GM06990 (cell line): ENCODE results near the gene MUTYH.

Experiments used
- DNase-seq: peaks from one replicate; pipeline ENCODE4 v3.0.0-alpha.2; 2011; ENCODE audit not compliant: insufficient read length; ENCODE audit errors: extremely low read depth
- H3K27me3 ChIP-seq: replicated peaks from 2 replicates; pipeline ENCODE4 v1.6.0; 2011; ENCODE audit warnings: low read length; ENCODE audit not compliant: control insufficient read depth, insufficient read depth
- H3K36me3 ChIP-seq: 2 replicates; pipeline ENCODE4 v1.5.1; 2011; ENCODE audit warnings: low read length; ENCODE audit not compliant: control insufficient read depth, insufficient read depth
- H3K4me3 ChIP-seq: replicated peaks from 2 replicates; pipeline ENCODE4 v1.5.1; 2011; ENCODE audit warnings: low read depth, mild to moderate bottlenecking, control low read depth, low read length
- CTCF ChIP-seq: IDR thresholded peaks from 2 replicates; pipeline ENCODE4 v1.5.1; 2011; ENCODE audit warnings: low read length, control low read depth, mild to moderate bottlenecking, inconsistent platforms; ENCODE audit not compliant: insufficient read depth, poor library complexity, severe bottlenecking

MUTYH gene

GRCh38 chr1:45380730-45381129 lies 40.5 kb upstream of the MUTYH start:
- Histone ChIP-seq H3K36me3 (no peaks in the 10 kb centered on the region), H3K27me3 (no peaks in the 10 kb centered on the region), H3K4me3 (no peak overlapping the region)
- no peak for DNase-seq
- TF ChIP-seq CTCF = no peak

- no peak for DNase-seq
- Histone ChIP-seq H3K36me3 (no peaks in the 10 kb centered on the region), H3K27me3 (no peaks in the 10 kb centered on the region), H3K4me3 (no peak overlapping the region)
- TF ChIP-seq CTCF = no peak
Measured at GRCh38 chr1:45380125-45380524, 39.9 kb upstream of the MUTYH start.

GRCh38 chr1:45379524-45379923 lies 39.3 kb upstream of the MUTYH start:
- no peak overlapping the region for H3K4me3 ChIP-seq
- DNase-seq = no peak
- no peaks in the 10 kb centered on the region for H3K36me3 ChIP-seq
- TF ChIP-seq CTCF = no peak
- H3K27me3 ChIP-seq = no peaks in the 10 kb centered on the region

GRCh38 chr1:45378184-45378583 lies 37.9 kb upstream of the MUTYH start:
- Histone ChIP-seq H3K36me3 (no peaks in the 10 kb centered on the region), H3K27me3 (no peaks in the 10 kb centered on the region), H3K4me3 (no peak overlapping the region)
- no peak for DNase-seq
- no peak for TF ChIP-seq CTCF

GRCh38 chr1:45375104-45376090 lies 35.2 kb upstream of the MUTYH start:
- Histone ChIP-seq H3K36me3 (no peaks in the 10 kb centered on the region), H3K4me3 (no peak overlapping the region), H3K27me3 (no peaks in the 10 kb centered on the region)
- no peak for DNase-seq
- TF ChIP-seq CTCF = peak; percentile 17
